Measurements from ENCODE around the gene GJC2. TPM values are rescaled to one million over a fixed set of nuclear protein-coding genes. Genes with fewer than 3 reads are reported as not detected.

GJC2 gene
- total RNA-seq, 1 experiment from 2014 or later = 0.76 TPM

GRCh38 chr1:228112167-228112566 is 37.6 kb upstream of the GJC2 start:
- H3K27me3 ChIP-seq (ENCODE audit: insufficient read depth, low read length) = no peaks in the 10 kb centered on the region
- no peak overlapping the region for H3K4me3 ChIP-seq (replicated peaks in 1 of 2; ENCODE audit: low read depth in 1 of 2, low read length in 2 of 2)
- peaks cover 4 to 14% of the 10 kb centered on the region in 2 experiments; a peak in 3 of 4 replicates for H3K4me1 ChIP-seq (ENCODE audit: control insufficient read depth in 1 of 2, insufficient read depth in 2 of 2, low read length in 2 of 2)
- BruUV-seq (replicated peaks) = no TSS peak
- ChIA-PET RAD21 (ENCODE audit: low non-redundant PET in 1 of 2, low total read pairs in 2 of 2, uncharacterized antibody in 2 of 2, unreplicated experiment in 2 of 2) (no interaction called here), CTCF (no interaction called here), POLR2A (no interaction called here)
- no peak for TF ChIP-seq EZH2 (IDR thresholded peaks at IDR 0.05)
- no peak overlapping the region for H3K4me2 ChIP-seq (ENCODE audit: low read length)
- H3K9me2 ChIP-seq (ENCODE audit: insufficient read depth) = no peaks in the 10 kb centered on the region
- no peak overlapping the region for H3K27ac ChIP-seq (ENCODE audit: low read depth, low read length)
- no peaks in the 10 kb centered on the region for H3K9me3 ChIP-seq (ENCODE audit: control insufficient read depth in 1 of 2, insufficient read depth in 1 of 2, low read depth in 1 of 2, low read length in 2 of 2)
- H4K20me1 ChIP-seq (ENCODE audit: insufficient read depth) = no peaks in the 10 kb centered on the region
- peaks cover 0 to 6% of the 10 kb centered on the region in 2 experiments; a peak in 1 of 4 replicates for H3K36me3 ChIP-seq (ENCODE audit: control insufficient read depth in 1 of 2, insufficient read depth in 2 of 2, low read length in 2 of 2)
- ATAC-seq (no peak), DNase-seq (ENCODE audit: low read depth, low spot score) (no peak)
- intact Hi-C loops (cut with micrococcal nuclease) = no loop called here
- no peak overlapping the region for H2AFZ ChIP-seq (ENCODE audit: low read depth, low read length, poor library complexity, severe bottlenecking)
- no peak overlapping the region for H3K9ac ChIP-seq (ENCODE audit: low read length)
- peaks cover 25% of the 10 kb centered on the region for H3K79me2 ChIP-seq (ENCODE audit: insufficient read depth, low read length)

- peaks cover 0 to 4% of the 10 kb centered on the region in 2 experiments; a peak in 1 of 4 replicates for H3K9me3 ChIP-seq (ENCODE audit: control insufficient read depth in 1 of 2, insufficient read depth in 1 of 2, low read depth in 1 of 2, low read length in 2 of 2)
- no peaks in the 10 kb centered on the region for H3K27me3 ChIP-seq (ENCODE audit: insufficient read depth, low read length)
- peaks cover 4 to 14% of the 10 kb centered on the region in 2 experiments; a peak in 3 of 4 replicates for H3K4me1 ChIP-seq (ENCODE audit: control insufficient read depth in 1 of 2, insufficient read depth in 2 of 2, low read length in 2 of 2)
- intact Hi-C loops (cut with micrococcal nuclease) = no loop called here
- DNase-seq (ENCODE audit: low read depth, low spot score) (no peak), ATAC-seq (no peak)
- BruUV-seq (replicated peaks) = no TSS peak
- H2AFZ ChIP-seq (ENCODE audit: low read depth, low read length, poor library complexity, severe bottlenecking) = no peak overlapping the region
- no peak overlapping the region for H3K4me2 ChIP-seq (ENCODE audit: low read length)
- H3K9me2 ChIP-seq (ENCODE audit: insufficient read depth) = no peaks in the 10 kb centered on the region
- peaks cover 22% of the 10 kb centered on the region for H3K79me2 ChIP-seq (ENCODE audit: insufficient read depth, low read length)
- no peak overlapping the region for H3K27ac ChIP-seq (ENCODE audit: low read depth, low read length)
- ChIA-PET POLR2A (no interaction called here), CTCF (no interaction called here), RAD21 (ENCODE audit: low non-redundant PET in 1 of 2, low total read pairs in 2 of 2, uncharacterized antibody in 2 of 2, unreplicated experiment in 2 of 2) (no interaction called here)
- no peak overlapping the region for H3K9ac ChIP-seq (ENCODE audit: low read length)
- peaks cover 0 to 4% of the 10 kb centered on the region in 2 experiments; a peak in 1 of 4 replicates for H3K36me3 ChIP-seq (ENCODE audit: control insufficient read depth in 1 of 2, insufficient read depth in 2 of 2, low read length in 2 of 2)
- H3K4me3 ChIP-seq (replicated peaks in 1 of 2; ENCODE audit: low read depth in 1 of 2, low read length in 2 of 2) = no peak overlapping the region
- no peaks in the 10 kb centered on the region for H4K20me1 ChIP-seq (ENCODE audit: insufficient read depth)
- TF ChIP-seq TCF7L2 (IDR thresholded peaks at IDR 0.05; ENCODE audit: borderline replicate concordance, extremely low read depth, insufficient read depth, insufficient read length) = no peak
- TF ChIP-seq POLR2A (IDR thresholded peaks at IDR 0.05; ENCODE audit: borderline replicate concordance, extremely low read depth, insufficient read depth, insufficient read length) = no peak
- no peak for TF ChIP-seq ATF3 (IDR thresholded peaks at IDR 0.05)
- no peak for TF ChIP-seq MAX (IDR thresholded peaks at IDR 0.05)
- TF ChIP-seq SRF (IDR thresholded peaks at IDR 0.05; ENCODE audit: low read depth) = no peak
- no peak for TF ChIP-seq RAD21 (IDR thresholded peaks at IDR 0.05; ENCODE audit: low read depth)
- TF ChIP-seq SIN3A (IDR thresholded peaks at IDR 0.05; ENCODE audit: low read depth) = no peak
- no peak for TF ChIP-seq ZBTB33 (IDR thresholded peaks at IDR 0.05; ENCODE audit: extremely low read depth, insufficient replicate concordance, low read length)
- no peak for TF ChIP-seq EGR1 (IDR thresholded peaks at IDR 0.05; ENCODE audit: low read depth)
- TF ChIP-seq POLR2AphosphoS5 (IDR thresholded peaks at IDR 0.05; ENCODE audit: low read depth, low read length) = no peak
- TF ChIP-seq FOSL1 (IDR thresholded peaks at IDR 0.05; ENCODE audit: low read depth) = no peak
- no peak for TF ChIP-seq CBX3 (IDR thresholded peaks at IDR 0.05; ENCODE audit: low read depth)
- no peak for TF ChIP-seq YY1 (IDR thresholded peaks at IDR 0.05; ENCODE audit: extremely low read depth, insufficient replicate concordance, low read depth, low read length)
- TF ChIP-seq CEBPB (IDR thresholded peaks at IDR 0.05; ENCODE audit: low read depth) = no peak
- no peak for TF ChIP-seq REST (IDR thresholded peaks at IDR 0.05; ENCODE audit: low read depth)
- TF ChIP-seq ZFX (IDR thresholded peaks at IDR 0.05) = no peak
- TF ChIP-seq JUND (IDR thresholded peaks at IDR 0.05) = no peak
Measured at GRCh38 chr1:228112617-228113016, 37.1 kb upstream of the GJC2 start.

Measured in HCT116 (cell line).